WTC11 (cell line): ENCODE results near the gene GRM1. TPM values are rescaled to one million over a fixed set of nuclear protein-coding genes. Genes with fewer than 3 reads are reported as not detected.

Experiments used
- ATAC-seq: fragments of 200-7000 bp; cut with Tn5 transposase; 2 replicates; pipeline ENCODE4 v1.10.0; 2021; ENCODE audit warnings: mild to moderate bottlenecking, moderate library complexity
- CTCF ChIA-PET: fragments of 300-600 bp; sonication (Branson Sonifier 250); formaldehyde crosslinking; loops from one replicate; lab custom pipeline; 2021; ENCODE audit warnings: antibody characterized with exemption; lab: Charles Lee
- POLR2A ChIA-PET: fragments of 350-600 bp; sonication (Branson Sonifier 250); formaldehyde crosslinking; loops from one replicate; lab custom pipeline; 2021; ENCODE audit warnings: antibody characterized with exemption; lab: Charles Lee
- DNase-seq: peaks from one replicate; pipeline ENCODE4 v3.0.0; 2021; ENCODE audit warnings: low spot score
- H3K27ac Mint-ChIP-seq: 2 replicates; pipeline ENCODE4 v1.8.0; 2021; ENCODE audit warnings: mixed read lengths
- H3K27me3 Mint-ChIP-seq: 2 replicates; pipeline ENCODE4 v1.8.0; 2021; ENCODE audit warnings: low read depth, mild to moderate bottlenecking, moderate library complexity, mixed read lengths
- H3K36me3 Mint-ChIP-seq: 2 replicates; pipeline ENCODE4 v1.8.0; 2021; ENCODE audit warnings: mixed read lengths
- H3K4me1 Mint-ChIP-seq: 2 replicates; pipeline ENCODE4 v1.8.0; 2022; ENCODE audit warnings: mixed read lengths
- H3K4me3 Mint-ChIP-seq: 2 replicates; pipeline ENCODE4 v1.8.0; 2021; ENCODE audit warnings: mild to moderate bottlenecking, moderate library complexity, mixed read lengths
- H3K9me3 Mint-ChIP-seq: 2 replicates; pipeline ENCODE4 v1.8.0; 2021; ENCODE audit warnings: mixed read lengths
- CBFB ChIP-seq: sonication (generic); formaldehyde crosslinking; IDR thresholded peaks from 2 replicates; pipeline ENCODE4 v1.8.1; 2022; ENCODE audit warnings: mild to moderate bottlenecking, low read depth, missing genetic modification reagents
- CREM ChIP-seq: sonication (generic); formaldehyde crosslinking; IDR thresholded peaks from 2 replicates; pipeline ENCODE4 v1.8.1; 2022; ENCODE audit warnings: mild to moderate bottlenecking, missing genetic modification reagents, moderate library complexity
- CTCF ChIP-seq: fragments of 200-600 bp; IDR thresholded peaks from 2 replicates; pipeline ENCODE4 v1.8.0; 2022; ENCODE audit warnings: antibody characterized with exemption
- FOXJ3 ChIP-seq: sonication (generic); formaldehyde crosslinking; IDR thresholded peaks from 2 replicates; pipeline ENCODE4 v1.9.0; 2021; ENCODE audit warnings: missing genetic modification reagents, mild to moderate bottlenecking, borderline replicate concordance
- GTF2I ChIP-seq: fragments of 250-450 bp; sonication (Bioruptor Pico); conservative IDR thresholded peaks from 2 replicates; pipeline ENCODE4 v1.4.0; 2021; ENCODE audit warnings: mild to moderate bottlenecking
- NR2C2 ChIP-seq: sonication (generic); formaldehyde crosslinking; IDR thresholded peaks from 2 replicates; pipeline ENCODE4 v1.8.0; 2022; ENCODE audit warnings: mild to moderate bottlenecking, missing genetic modification reagents
- OVOL2 ChIP-seq: fragments of 250-450 bp; sonication (Bioruptor Pico); IDR thresholded peaks from 2 replicates; pipeline ENCODE4 v1.9.0; 2021; ENCODE audit warnings: mild to moderate bottlenecking, borderline replicate concordance
- SMAD3 ChIP-seq: sonication (generic); formaldehyde crosslinking; IDR thresholded peaks from 2 replicates; pipeline ENCODE4 v1.8.0; 2022; ENCODE audit warnings: missing genetic modification reagents, mild to moderate bottlenecking, borderline replicate concordance
- TEAD1 ChIP-seq: sonication (generic); formaldehyde crosslinking; IDR thresholded peaks from 2 replicates; pipeline ENCODE4 v1.8.0; 2022; ENCODE audit warnings: mild to moderate bottlenecking, missing genetic modification reagents
- TEAD4 ChIP-seq: sonication (generic); formaldehyde crosslinking; IDR thresholded peaks from 2 replicates; pipeline ENCODE4 v1.8.0; 2022; ENCODE audit warnings: mild to moderate bottlenecking, missing genetic modification reagents
- ZNF121 ChIP-seq: sonication (generic); formaldehyde crosslinking; IDR thresholded peaks from 2 replicates; pipeline ENCODE4 v1.8.0; 2023; ENCODE audit warnings: missing genetic modification reagents
- ZNF138 ChIP-seq: sonication (generic); formaldehyde crosslinking; conservative IDR thresholded peaks from 2 replicates; pipeline ENCODE4 v1.8.1; 2022; ENCODE audit warnings: mild to moderate bottlenecking, moderate library complexity, missing genetic modification reagents
- ZNF232 ChIP-seq: sonication (generic); formaldehyde crosslinking; IDR thresholded peaks from 2 replicates; pipeline ENCODE4 v1.8.0; 2022; ENCODE audit warnings: mild to moderate bottlenecking, missing genetic modification reagents
- ZNF263 ChIP-seq: sonication (generic); formaldehyde crosslinking; IDR thresholded peaks from 2 replicates; pipeline ENCODE4 v1.8.1; 2022; ENCODE audit warnings: low read depth, mild to moderate bottlenecking, moderate library complexity, missing genetic modification reagents
- ZNF317 ChIP-seq: sonication (generic); formaldehyde crosslinking; IDR thresholded peaks from 2 replicates; pipeline ENCODE4 v1.8.1; 2023; ENCODE audit warnings: low read depth, mild to moderate bottlenecking, moderate library complexity, missing genetic modification reagents, borderline replicate concordance
- ZNF425 ChIP-seq: fragments of 250-450 bp; sonication (Bioruptor Pico); conservative IDR thresholded peaks from 2 replicates; pipeline ENCODE4 v1.9.0; 2021; ENCODE audit warnings: mild to moderate bottlenecking
- ZNF671 ChIP-seq: fragments of 250-450 bp; sonication (Bioruptor Pico); IDR thresholded peaks from 2 replicates; pipeline ENCODE4 v1.8.0; 2021; ENCODE audit warnings: mild to moderate bottlenecking
- total RNA-seq: library from RNA; stranded (reverse); gene quantifications from 3 replicates; pipeline ENCODE4 v1.2.3, GENCODE V29; 2021
- TF ChIP-seq, protein P1 (sequence below): sonication (generic); formaldehyde crosslinking; conservative IDR thresholded peaks from 2 replicates; pipeline ENCODE4 v1.8.1; 2023; ENCODE audit warnings: mild to moderate bottlenecking, low read depth, missing genetic modification reagents, moderate library complexity
- TF ChIP-seq, protein P2 (sequence below): fragments of 250-450 bp; sonication (Bioruptor Pico); IDR thresholded peaks from 2 replicates; pipeline ENCODE4 v1.9.0; 2021; ENCODE audit warnings: mild to moderate bottlenecking, borderline replicate concordance
- TF ChIP-seq, protein P3 (sequence below): sonication (generic); formaldehyde crosslinking; IDR thresholded peaks from 2 replicates; pipeline ENCODE4 v1.8.1; 2022; ENCODE audit warnings: low read depth, missing genetic modification reagents, borderline replicate concordance
- TF ChIP-seq, protein P4 (sequence below): fragments of 250-450 bp; sonication (Bioruptor Pico); IDR thresholded peaks from 2 replicates; pipeline ENCODE4 v1.8.0; 2021; ENCODE audit warnings: mild to moderate bottlenecking

GRM1 gene
- total RNA-seq, 1 experiment from 2014 or later = 0.46 TPM

DNA sequence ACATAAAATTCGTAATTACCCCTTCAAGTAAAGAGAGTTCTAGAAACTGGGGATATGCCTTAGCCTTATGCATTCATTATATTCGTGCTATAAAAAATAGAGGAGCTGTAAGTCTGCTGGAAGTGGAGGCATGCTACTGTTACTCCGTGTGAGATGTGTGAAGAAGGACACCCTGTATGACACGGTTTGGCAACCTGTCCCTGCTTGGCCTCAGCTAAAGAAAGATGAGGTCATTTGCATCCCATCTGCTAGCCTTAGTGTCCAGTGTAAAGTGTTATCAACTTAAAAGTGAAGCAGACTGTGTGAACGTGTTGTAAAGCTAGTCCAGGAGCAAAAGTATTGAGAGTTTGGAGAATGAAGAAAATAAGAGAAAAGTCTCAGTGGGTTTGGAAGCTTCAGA lies 379.7 kb downstream of the GRM1 start:
- H3K27ac Mint-ChIP-seq = no peak overlapping the region
- TF ChIP-seq, protein P1, sequence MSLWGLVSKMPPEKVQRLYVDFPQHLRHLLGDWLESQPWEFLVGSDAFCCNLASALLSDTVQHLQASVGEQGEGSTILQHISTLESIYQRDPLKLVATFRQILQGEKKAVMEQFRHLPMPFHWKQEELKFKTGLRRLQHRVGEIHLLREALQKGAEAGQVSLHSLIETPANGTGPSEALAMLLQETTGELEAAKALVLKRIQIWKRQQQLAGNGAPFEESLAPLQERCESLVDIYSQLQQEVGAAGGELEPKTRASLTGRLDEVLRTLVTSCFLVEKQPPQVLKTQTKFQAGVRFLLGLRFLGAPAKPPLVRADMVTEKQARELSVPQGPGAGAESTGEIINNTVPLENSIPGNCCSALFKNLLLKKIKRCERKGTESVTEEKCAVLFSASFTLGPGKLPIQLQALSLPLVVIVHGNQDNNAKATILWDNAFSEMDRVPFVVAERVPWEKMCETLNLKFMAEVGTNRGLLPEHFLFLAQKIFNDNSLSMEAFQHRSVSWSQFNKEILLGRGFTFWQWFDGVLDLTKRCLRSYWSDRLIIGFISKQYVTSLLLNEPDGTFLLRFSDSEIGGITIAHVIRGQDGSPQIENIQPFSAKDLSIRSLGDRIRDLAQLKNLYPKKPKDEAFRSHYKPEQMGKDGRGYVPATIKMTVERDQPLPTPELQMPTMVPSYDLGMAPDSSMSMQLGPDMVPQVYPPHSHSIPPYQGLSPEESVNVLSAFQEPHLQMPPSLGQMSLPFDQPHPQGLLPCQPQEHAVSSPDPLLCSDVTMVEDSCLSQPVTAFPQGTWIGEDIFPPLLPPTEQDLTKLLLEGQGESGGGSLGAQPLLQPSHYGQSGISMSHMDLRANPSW (CRISPR knock-in tag) = no peak
- TF ChIP-seq ZNF671 (CRISPR knock-in tag) (no peak), CBFB (CRISPR knock-in tag) (no peak)
- TF ChIP-seq, protein P2, sequence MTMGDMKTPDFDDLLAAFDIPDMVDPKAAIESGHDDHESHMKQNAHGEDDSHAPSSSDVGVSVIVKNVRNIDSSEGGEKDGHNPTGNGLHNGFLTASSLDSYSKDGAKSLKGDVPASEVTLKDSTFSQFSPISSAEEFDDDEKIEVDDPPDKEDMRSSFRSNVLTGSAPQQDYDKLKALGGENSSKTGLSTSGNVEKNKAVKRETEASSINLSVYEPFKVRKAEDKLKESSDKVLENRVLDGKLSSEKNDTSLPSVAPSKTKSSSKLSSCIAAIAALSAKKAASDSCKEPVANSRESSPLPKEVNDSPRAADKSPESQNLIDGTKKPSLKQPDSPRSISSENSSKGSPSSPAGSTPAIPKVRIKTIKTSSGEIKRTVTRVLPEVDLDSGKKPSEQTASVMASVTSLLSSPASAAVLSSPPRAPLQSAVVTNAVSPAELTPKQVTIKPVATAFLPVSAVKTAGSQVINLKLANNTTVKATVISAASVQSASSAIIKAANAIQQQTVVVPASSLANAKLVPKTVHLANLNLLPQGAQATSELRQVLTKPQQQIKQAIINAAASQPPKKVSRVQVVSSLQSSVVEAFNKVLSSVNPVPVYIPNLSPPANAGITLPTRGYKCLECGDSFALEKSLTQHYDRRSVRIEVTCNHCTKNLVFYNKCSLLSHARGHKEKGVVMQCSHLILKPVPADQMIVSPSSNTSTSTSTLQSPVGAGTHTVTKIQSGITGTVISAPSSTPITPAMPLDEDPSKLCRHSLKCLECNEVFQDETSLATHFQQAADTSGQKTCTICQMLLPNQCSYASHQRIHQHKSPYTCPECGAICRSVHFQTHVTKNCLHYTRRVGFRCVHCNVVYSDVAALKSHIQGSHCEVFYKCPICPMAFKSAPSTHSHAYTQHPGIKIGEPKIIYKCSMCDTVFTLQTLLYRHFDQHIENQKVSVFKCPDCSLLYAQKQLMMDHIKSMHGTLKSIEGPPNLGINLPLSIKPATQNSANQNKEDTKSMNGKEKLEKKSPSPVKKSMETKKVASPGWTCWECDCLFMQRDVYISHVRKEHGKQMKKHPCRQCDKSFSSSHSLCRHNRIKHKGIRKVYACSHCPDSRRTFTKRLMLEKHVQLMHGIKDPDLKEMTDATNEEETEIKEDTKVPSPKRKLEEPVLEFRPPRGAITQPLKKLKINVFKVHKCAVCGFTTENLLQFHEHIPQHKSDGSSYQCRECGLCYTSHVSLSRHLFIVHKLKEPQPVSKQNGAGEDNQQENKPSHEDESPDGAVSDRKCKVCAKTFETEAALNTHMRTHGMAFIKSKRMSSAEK (CRISPR knock-in tag) = no peak
- TF ChIP-seq, all 79 proteins: peak for 0
- CTCF ChIA-PET = no interaction called here
- Mint-ChIP-seq H3K27me3 (no peaks in the 10 kb centered on the region; the same call in 1 of the 2 replicates), H3K9me3 (peaks cover 16% of the 10 kb centered on the region), H3K4me3 (no peak overlapping the region), H3K36me3 (no peaks in the 10 kb centered on the region), H3K4me1 (no peaks in the 10 kb centered on the region)
- DNase-seq (no peak), ATAC-seq (no peak)
- POLR2A ChIA-PET = no interaction called here

GRCh38 chr6:146410851-146411595 lies 382.2 kb downstream of the GRM1 start:
- ChIA-PET CTCF (no interaction called here), POLR2A (no interaction called here)
- Mint-ChIP-seq H3K27me3 (no peaks in the 10 kb centered on the region), H3K4me1 (no peaks in the 10 kb centered on the region), H3K9me3 (peaks cover 6% of the 10 kb centered on the region), H3K27ac (no peak overlapping the region), H3K36me3 (no peaks in the 10 kb centered on the region), H3K4me3 (no peak overlapping the region)
- ATAC-seq (no peak), DNase-seq (no peak)
- TF ChIP-seq ZNF232 (CRISPR knock-in tag) (no peak), GTF2I (CRISPR knock-in tag) (no peak), NR2C2 (CRISPR knock-in tag) (no peak), TEAD4 (CRISPR knock-in tag) (no peak), ZNF317 (CRISPR knock-in tag) (no peak), OVOL2 (CRISPR knock-in tag) (no peak), ZNF263 (CRISPR knock-in tag) (no peak), FOXJ3 (CRISPR knock-in tag) (no peak), ZNF138 (CRISPR knock-in tag) (no peak), SMAD3 (CRISPR knock-in tag) (no peak), ZNF425 (CRISPR knock-in tag) (no peak), TEAD1 (CRISPR knock-in tag) (no peak), CTCF (no peak), CREM (CRISPR knock-in tag) (no peak), ZNF121 (no peak)
- TF ChIP-seq, protein P3, sequence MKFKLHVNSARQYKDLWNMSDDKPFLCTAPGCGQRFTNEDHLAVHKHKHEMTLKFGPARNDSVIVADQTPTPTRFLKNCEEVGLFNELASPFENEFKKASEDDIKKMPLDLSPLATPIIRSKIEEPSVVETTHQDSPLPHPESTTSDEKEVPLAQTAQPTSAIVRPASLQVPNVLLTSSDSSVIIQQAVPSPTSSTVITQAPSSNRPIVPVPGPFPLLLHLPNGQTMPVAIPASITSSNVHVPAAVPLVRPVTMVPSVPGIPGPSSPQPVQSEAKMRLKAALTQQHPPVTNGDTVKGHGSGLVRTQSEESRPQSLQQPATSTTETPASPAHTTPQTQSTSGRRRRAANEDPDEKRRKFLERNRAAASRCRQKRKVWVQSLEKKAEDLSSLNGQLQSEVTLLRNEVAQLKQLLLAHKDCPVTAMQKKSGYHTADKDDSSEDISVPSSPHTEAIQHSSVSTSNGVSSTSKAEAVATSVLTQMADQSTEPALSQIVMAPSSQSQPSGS = no peak
- TF ChIP-seq, protein P4, sequence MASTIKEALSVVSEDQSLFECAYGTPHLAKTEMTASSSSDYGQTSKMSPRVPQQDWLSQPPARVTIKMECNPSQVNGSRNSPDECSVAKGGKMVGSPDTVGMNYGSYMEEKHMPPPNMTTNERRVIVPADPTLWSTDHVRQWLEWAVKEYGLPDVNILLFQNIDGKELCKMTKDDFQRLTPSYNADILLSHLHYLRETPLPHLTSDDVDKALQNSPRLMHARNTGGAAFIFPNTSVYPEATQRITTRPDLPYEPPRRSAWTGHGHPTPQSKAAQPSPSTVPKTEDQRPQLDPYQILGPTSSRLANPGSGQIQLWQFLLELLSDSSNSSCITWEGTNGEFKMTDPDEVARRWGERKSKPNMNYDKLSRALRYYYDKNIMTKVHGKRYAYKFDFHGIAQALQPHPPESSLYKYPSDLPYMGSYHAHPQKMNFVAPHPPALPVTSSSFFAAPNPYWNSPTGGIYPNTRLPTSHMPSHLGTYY (CRISPR knock-in tag) = no peak
